Measurements from ENCODE around the gene NFIA.

GRCh38 chr1:61490924-61491323, 408.6 kb downstream of the NFIA start:
- no peak for TF ChIP-seq CTCF (IDR thresholded peaks at IDR 0.05)
- no peak for TF ChIP-seq POLR2A (IDR thresholded peaks at IDR 0.05; ENCODE audit: low read depth)
- TF ChIP-seq EP300 (IDR thresholded peaks at IDR 0.05): no peak

Data from esophagus muscularis mucosa (tissue), 4 donors.